Parathyroid adenoma (tissue), 2 donors: ENCODE data around the gene ARFRP1.
"Not testable (repeated sequence)": the region's sequence is repeated elsewhere in the genome, so short reads cannot be mapped to it uniquely, and the experiment has no call there.

Experiments used
- H2AFZ ChIP-seq: fragments of 300-600 bp; sonication (generic); one replicate; pipeline ENCODE4 v1.7.0; 2017; ENCODE audit warnings: antibody characterized with exemption, mild to moderate bottlenecking
- H3K27ac ChIP-seq: fragments of 300-600 bp; sonication (generic); one replicate; pipeline ENCODE4 v1.7.0; 2017
- H3K27me3 ChIP-seq: fragments of 300-600 bp; sonication (generic); one replicate; pipeline ENCODE4 v1.7.0; 2017; ENCODE audit warnings: low read length; ENCODE audit not compliant: control insufficient read depth, insufficient read depth
- H3K36me3 ChIP-seq: fragments of 300-600 bp; sonication (generic); one replicate; pipeline ENCODE4 v1.7.0; 2017; ENCODE audit warnings: low read length; ENCODE audit not compliant: control insufficient read depth, insufficient read depth
- H3K4me1 ChIP-seq: fragments of 300-600 bp; sonication (generic); one replicate; pipeline ENCODE4 v1.7.0; 2017; ENCODE audit warnings: control low read depth
- H3K4me2 ChIP-seq: fragments of 300-600 bp; sonication (generic); one replicate; pipeline ENCODE4 v1.7.0; 2017; ENCODE audit warnings: low read length
- H3K4me3 ChIP-seq: fragments of 300-600 bp; sonication (generic); one replicate; pipeline ENCODE4 v1.7.0; 2017; ENCODE audit warnings: low read depth, low read length
- H3K79me2 ChIP-seq: fragments of 300-600 bp; sonication (generic); one replicate; pipeline ENCODE4 v1.7.0; 2017; ENCODE audit warnings: control low read depth
- H3K9ac ChIP-seq: fragments of 300-600 bp; sonication (generic); one replicate; pipeline ENCODE4 v1.7.0; 2017; ENCODE audit warnings: mild to moderate bottlenecking
- H3K9me3 ChIP-seq: fragments of 300-600 bp; sonication (generic); one replicate; pipeline ENCODE4 v1.7.0; 2017; ENCODE audit warnings: low read length; ENCODE audit not compliant: control insufficient read depth
- CTCF ChIP-seq: fragments of 300-600 bp; sonication (generic); IDR thresholded peaks from one replicate; pipeline ENCODE4 v1.7.0; 2017; ENCODE audit warnings: antibody characterized with exemption, mild to moderate bottlenecking
- donor health status: primary hyperparathyroidism.

Gene ARFRP1

DNA sequence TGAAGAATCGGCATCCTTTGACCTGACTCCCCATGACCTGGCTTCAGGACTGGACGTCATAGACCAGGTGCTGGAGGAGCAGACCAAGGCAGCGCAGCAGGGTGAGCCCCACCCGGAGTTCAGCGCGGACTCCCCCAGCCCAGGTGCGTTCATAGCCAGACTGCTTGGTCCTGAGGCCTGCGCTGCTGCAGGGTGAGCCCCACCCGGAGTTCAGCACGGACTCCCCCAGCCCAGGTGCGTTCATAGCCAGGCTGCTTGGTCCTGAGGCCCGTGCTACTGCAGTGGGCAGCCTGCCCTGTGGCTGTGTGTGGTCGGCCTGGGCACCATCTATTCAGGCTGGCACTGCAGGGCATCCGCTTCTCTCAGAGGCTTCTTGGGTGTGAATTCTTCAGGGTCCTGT lies 33.8 kb downstream of the ARFRP1 start:
- H3K36me3 ChIP-seq: no peaks in the 10 kb centered on the region
- no peaks in the 10 kb centered on the region for H3K4me1 ChIP-seq
- H3K27me3 ChIP-seq: no peaks in the 10 kb centered on the region

GRCh38 chr20:63672666-63673065 lies 35.1 kb downstream of the ARFRP1 start:
- H3K27me3 ChIP-seq: no peaks in the 10 kb centered on the region
- TF ChIP-seq CTCF: no peak
- no peaks in the 10 kb centered on the region for H3K36me3 ChIP-seq

More for the DNA sequence above, 33.8 kb downstream of the ARFRP1 start:
- Histone ChIP-seq H3K4me3 (no peak overlapping the region), H3K4me2 (no peak overlapping the region), H2AFZ (no peak overlapping the region), H3K9ac (no peak overlapping the region), H3K27ac (no peak overlapping the region), H3K79me2 (no peaks in the 10 kb centered on the region), H3K9me3 (no peaks in the 10 kb centered on the region)
- no peak for TF ChIP-seq CTCF

DNA sequence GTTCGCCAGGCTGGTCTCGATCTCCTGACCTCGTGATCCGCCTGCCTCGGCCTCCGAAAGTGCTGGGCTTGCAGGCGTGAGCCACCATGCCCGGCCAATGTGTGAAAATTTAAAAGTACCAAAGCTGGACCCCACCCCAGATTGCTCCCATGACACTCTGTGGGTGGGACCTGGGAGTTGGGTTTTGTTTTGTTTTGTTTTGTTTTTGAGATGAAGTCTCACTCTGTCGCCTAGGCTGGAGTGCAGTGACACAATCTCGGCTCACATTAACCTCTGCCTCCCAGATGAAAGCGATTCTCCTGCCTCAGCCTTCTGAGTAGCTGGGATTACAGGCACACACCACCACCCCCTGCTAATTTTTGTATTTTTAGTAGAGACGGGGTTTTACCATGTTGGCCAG lies 36.1 kb downstream of the ARFRP1 start:
- H3K36me3 ChIP-seq, H2AFZ ChIP-seq, H3K79me2 ChIP-seq, H3K4me1 ChIP-seq, H3K4me2 ChIP-seq, H3K27ac ChIP-seq, H3K4me3 ChIP-seq, H3K27me3 ChIP-seq, H3K9ac ChIP-seq, H3K9me3 ChIP-seq: not testable (repeated sequence)

More at GRCh38 chr20:63672666-63673065, 35.1 kb downstream of the ARFRP1 start:
- Histone ChIP-seq H3K4me3 (no peak overlapping the region), H3K79me2 (no peaks in the 10 kb centered on the region), H3K9ac (no peak overlapping the region), H3K27ac (no peak overlapping the region), H3K9me3 (no peaks in the 10 kb centered on the region), H3K4me2 (no peak overlapping the region), H3K4me1 (no peaks in the 10 kb centered on the region), H2AFZ (no peak overlapping the region)

DNA sequence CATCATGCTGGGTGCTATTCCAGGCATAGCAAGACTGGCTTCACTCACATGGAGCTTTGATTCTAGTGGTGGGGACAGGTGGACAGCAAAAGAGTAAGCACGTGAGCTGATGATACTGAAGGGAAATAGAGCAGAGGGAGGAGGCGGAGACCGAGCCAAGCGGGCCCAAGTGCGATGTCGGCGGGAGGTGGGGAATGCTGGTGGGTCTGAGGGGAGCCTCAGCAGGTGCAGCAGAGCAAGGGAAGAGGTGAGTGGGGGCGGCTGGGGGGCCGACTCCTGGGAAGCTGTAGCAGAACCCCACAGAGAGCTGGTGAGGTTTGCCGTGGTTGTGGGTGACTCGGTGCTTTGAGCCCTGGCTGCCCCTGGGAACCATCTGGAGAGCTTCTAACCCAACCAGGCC lies 39.4 kb downstream of the ARFRP1 start:
- H3K4me3 ChIP-seq: no peak overlapping the region
- no peak overlapping the region for H3K27ac ChIP-seq
- no peak overlapping the region for H3K4me2 ChIP-seq
- TF ChIP-seq CTCF: no peak
- H3K79me2 ChIP-seq: peaks cover 4% of the 10 kb centered on the region
- H3K9me3 ChIP-seq: no peaks in the 10 kb centered on the region
- H2AFZ ChIP-seq: no peak overlapping the region
- no peaks in the 10 kb centered on the region for H3K36me3 ChIP-seq
- no peaks in the 10 kb centered on the region for H3K4me1 ChIP-seq
- no peaks in the 10 kb centered on the region for H3K27me3 ChIP-seq
- H3K9ac ChIP-seq: no peak overlapping the region

DNA sequence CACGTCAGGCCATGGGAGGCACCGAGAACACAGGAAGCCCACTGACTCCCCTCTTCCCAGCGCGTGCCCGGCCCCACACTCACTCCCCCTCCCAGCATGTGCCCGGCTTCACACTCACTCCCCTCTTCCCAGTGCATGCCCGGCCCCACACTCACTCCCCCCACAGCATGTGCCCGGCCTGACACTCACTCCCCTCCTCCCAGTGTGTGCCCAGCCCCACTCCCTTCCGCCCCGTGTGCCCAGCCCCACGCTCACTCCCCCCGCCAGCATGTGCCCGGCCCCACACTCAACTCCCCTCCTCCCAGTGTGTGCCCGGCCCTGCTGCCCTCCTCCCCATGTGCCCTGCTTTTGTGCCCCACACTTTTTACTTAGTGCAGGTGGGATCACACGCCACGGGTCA lies 39.9 kb downstream of the ARFRP1 start:
- Histone ChIP-seq H3K4me2 (no peak overlapping the region), H3K36me3 (no peaks in the 10 kb centered on the region), H3K4me1 (no peaks in the 10 kb centered on the region), H3K4me3 (no peak overlapping the region), H3K9me3 (no peaks in the 10 kb centered on the region), H2AFZ (no peak overlapping the region), H3K27ac (no peak overlapping the region), H3K27me3 (no peaks in the 10 kb centered on the region), H3K79me2 (peaks cover 4% of the 10 kb centered on the region), H3K9ac (no peak overlapping the region)
- no peak for TF ChIP-seq CTCF
